OCI-LY1 (cell line): ENCODE measurements around the gene JADE3.

Source experiments
- CTCF ChIP-seq: fragments of 200-600 bp; sonication (generic), shearing (Covaris generic); IDR thresholded peaks from 2 replicates; pipeline ENCODE4 v1.5.1; 2017; ENCODE audit warnings: mild to moderate bottlenecking, antibody characterized with exemption, low read length, moderate library complexity, mixed read lengths
- EZH2 ChIP-seq: fragments of 200-600 bp; sonication (generic), shearing (Covaris generic); IDR thresholded peaks from 2 replicates; pipeline ENCODE4 v1.8.0; 2017; ENCODE audit warnings: borderline replicate concordance, mixed run types, mild to moderate bottlenecking, antibody characterized with exemption, low read length, moderate library complexity, mixed read lengths

DNA sequence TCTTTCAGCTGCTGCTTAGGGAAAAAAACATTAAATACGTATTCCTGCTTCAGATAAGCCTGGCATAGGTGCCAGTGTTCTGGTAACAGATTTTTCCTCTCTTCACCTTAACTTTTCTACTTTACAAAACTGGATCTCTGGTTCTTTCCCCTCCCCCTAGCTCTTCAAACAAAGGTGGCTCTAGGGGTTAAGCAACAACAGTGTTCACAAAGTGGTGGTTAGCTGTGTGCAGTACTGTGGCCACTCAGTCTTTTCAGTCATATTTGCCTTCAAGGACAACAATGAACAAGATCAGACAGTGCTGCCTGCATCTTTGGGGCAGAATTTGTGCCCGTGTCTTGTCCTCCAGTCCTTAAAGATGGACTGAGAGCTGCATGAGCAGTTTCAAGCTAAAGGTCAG is 151.0 kb downstream of the JADE3 start:
- TF ChIP-seq CTCF, result no peak
- TF ChIP-seq EZH2, result no peak
